Liver (tissue), 9 donors: ENCODE measurements around the gene SPHK1. TPM values are rescaled to one million over a fixed set of nuclear protein-coding genes. Genes with fewer than 3 reads are reported as not detected.

Experiments
- DNase-seq: peaks from one replicate; pipeline ENCODE4 v3.0.0-alpha.2; 2017; ENCODE audit warnings: low spot score
- H3K27ac ChIP-seq, 2 donors: one replicate each; pipeline ENCODE4 v1.7.0; 2013; ENCODE audit warnings: inconsistent platforms in 2 of 2, low read length in 2 of 2, control low read depth in 1 of 2, low read depth in 1 of 2, mild to moderate bottlenecking in 1 of 2
- H3K27me3 ChIP-seq, 4 donors: one replicate each; pipeline versions ENCODE4 v1.6.1 to v1.7.0; 2013; ENCODE audit warnings: low read length in 3 of 4, inconsistent platforms in 1 of 4, mild to moderate bottlenecking in 1 of 4, moderate library complexity in 1 of 4; ENCODE audit not compliant: control insufficient read depth in 4 of 4, insufficient read depth in 4 of 4
- H3K36me3 ChIP-seq, 4 donors: one replicate each; pipeline versions ENCODE4 v1.6.1 to v1.7.0; 2013; ENCODE audit warnings: low read length in 3 of 4, mild to moderate bottlenecking in 3 of 4, low read depth in 1 of 4, moderate library complexity in 1 of 4; ENCODE audit not compliant: control insufficient read depth in 4 of 4, insufficient read depth in 3 of 4
- H3K4me1 ChIP-seq, 4 donors: one replicate each; pipeline versions ENCODE4 v1.6.1 to v1.7.0; 2013; ENCODE audit warnings: low read length in 3 of 4, mild to moderate bottlenecking in 3 of 4, moderate library complexity in 1 of 4; ENCODE audit not compliant: control insufficient read depth in 4 of 4, insufficient read depth in 4 of 4
- H3K4me3 ChIP-seq, 3 donors: one replicate each; pipeline versions ENCODE4 v1.6.1 to v1.7.0; 2013; ENCODE audit warnings: low read length in 3 of 3, control low read depth in 1 of 3, low read depth in 1 of 3, mild to moderate bottlenecking in 1 of 3
- H3K9ac ChIP-seq, 2 donors: one replicate each; pipeline ENCODE4 v1.7.0; 2013; ENCODE audit warnings: low read length in 2 of 2, mild to moderate bottlenecking in 2 of 2, moderate library complexity in 2 of 2, control low read depth in 1 of 2, low read depth in 1 of 2
- H3K9me3 ChIP-seq, 4 donors: one replicate each; pipeline versions ENCODE4 v1.6.1 to v1.7.0; 2013; ENCODE audit warnings: low read length in 3 of 4; ENCODE audit not compliant: control insufficient read depth in 4 of 4
- ATF3 ChIP-seq: IDR thresholded peaks from 2 replicates; pipeline ENCODE4 v1.6.1; 2016; ENCODE audit warnings: antibody characterized with exemption
- CTCF ChIP-seq: fragments of 150-350 bp; IDR thresholded peaks from 2 replicates; pipeline ENCODE4 v1.5.1; 2017; ENCODE audit warnings: improper control_type of control experiment, low read depth, low read length; ENCODE audit not compliant: missing input control
- EGR1 ChIP-seq, 2 donors: IDR thresholded peaks; 2 replicates each; pipeline ENCODE4 v1.6.1; 2016 to 2018; ENCODE audit warnings: antibody characterized with exemption in 2 of 2, low read depth in 2 of 2
- FOXA1 ChIP-seq: IDR thresholded peaks from 2 replicates; pipeline ENCODE4 v1.6.1; 2016; ENCODE audit warnings: antibody characterized with exemption
- FOXA2 ChIP-seq: IDR thresholded peaks from 2 replicates; pipeline ENCODE4 v1.6.1; 2016; ENCODE audit warnings: antibody characterized with exemption
- HNF4A ChIP-seq, 2 donors: conservative IDR thresholded peaks; 2 replicates each; pipeline ENCODE4 v1.6.1; 2016; ENCODE audit warnings: antibody characterized with exemption in 2 of 2, mild to moderate bottlenecking in 2 of 2
- HNF4G ChIP-seq: IDR thresholded peaks from 2 replicates; pipeline ENCODE4 v1.6.1; 2016; ENCODE audit warnings: antibody characterized with exemption
- JUND ChIP-seq, 2 donors: IDR thresholded peaks; 2 replicates each; pipeline ENCODE4 v1.6.1; 2016; ENCODE audit warnings: antibody characterized with exemption in 2 of 2
- NR2F2 ChIP-seq: IDR thresholded peaks from 2 replicates; pipeline ENCODE4 v1.6.1; 2016; ENCODE audit warnings: antibody characterized with exemption
- RAD21 ChIP-seq, 2 donors: IDR thresholded peaks; 2 replicates each; pipeline ENCODE4 v1.6.1; 2016; ENCODE audit warnings: antibody characterized with exemption in 2 of 2, mild to moderate bottlenecking in 2 of 2
- REST ChIP-seq: IDR thresholded peaks from 2 replicates; pipeline ENCODE4 v1.6.1; 2016; ENCODE audit warnings: antibody characterized with exemption, mild to moderate bottlenecking
- RXRA ChIP-seq, 2 donors: IDR thresholded peaks; 2 replicates each; pipeline ENCODE4 v1.6.1; 2017 to 2018; ENCODE audit warnings: antibody characterized with exemption in 2 of 2, mild to moderate bottlenecking in 1 of 2
- SP1 ChIP-seq: IDR thresholded peaks from 2 replicates; pipeline ENCODE4 v1.6.1; 2018; ENCODE audit warnings: antibody characterized with exemption, mild to moderate bottlenecking
- TAF1 ChIP-seq: conservative IDR thresholded peaks from 2 replicates; pipeline ENCODE4 v1.6.1; 2016; ENCODE audit warnings: antibody characterized with exemption, mild to moderate bottlenecking
- ZBTB33 ChIP-seq: IDR thresholded peaks from 2 replicates; pipeline ENCODE4 v1.6.1; 2016; ENCODE audit warnings: antibody characterized with exemption
- WGBS: extraction: QIAGEN DNeasy Blood & Tissue Kit; methylation state at CpG from one replicate; pipeline ENCODE4 v1.1.7; 2013; 5-methylcytosine and 5-hydroxymethylcytosine counted together
- polyA plus RNA-seq, 2 donors: library from polyadenylated mRNA; stranded (reverse) in 1 of 2; unstranded in 1 of 2; fragments of 200-250 nt in 1 of 2; fragments of >200 nt in 1 of 2; fragmentation: Nextera tagmentation in 1 of 2; extraction: Ambion mirVana in 1 of 2; gene quantifications; one replicate each; pipeline versions ENCODE4 v1.2.1 to v1.2.3, GENCODE V29; 2013 to 2015
- total RNA-seq, 2 donors: library from RNA; depleted of rRNA; stranded (reverse); fragments of >200 nt; gene quantifications; one replicate each; pipeline ENCODE4 v1.2.3, GENCODE V29; 2014
- TF ChIP-seq, protein P1 (sequence below): IDR thresholded peaks from 2 replicates; pipeline ENCODE4 v1.6.1; 2016; ENCODE audit warnings: antibody characterized with exemption
- donor health status: healthy.
- donor health status: healthy.
- donor health status: healthy.
- donor health status: healthy.
- donor health status: healthy.

The SPHK1 gene
- total and polyA plus RNA-seq, 4 donors, result 0.89 to 11.4 (median 1.1) TPM

GRCh38 chr17:76335716-76336381, 48.6 kb upstream of the SPHK1 start (continued):
- TF ChIP-seq ZBTB33 (no peak), FOXA1 (no peak)

GRCh38 chr17:76336756-76337412, 47.5 kb upstream of the SPHK1 start:
- no peak overlapping the region for H3K4me3 ChIP-seq
- no peak for DNase-seq
- no peaks in the 10 kb centered on the region for H3K9me3 ChIP-seq
- TF ChIP-seq JUND (IDR thresholded peaks at IDR 0.05) (no peak), NR2F2 (no peak), CTCF (no peak), RXRA (IDR thresholded peaks at IDR 0.05) (no peak), FOXA1 (no peak), EGR1 (IDR thresholded peaks at IDR 0.05; ENCODE audit: low read depth in 2 of 2) (no peak), ZBTB33 (no peak), REST (no peak), SP1 (no peak), ATF3 (no peak), TAF1 (no peak), RAD21 (IDR thresholded peaks at IDR 0.05) (no peak), HNF4G (no peak), HNF4A (conservative IDR thresholded peaks at IDR 0.05) (no peak), FOXA2 (no peak)
- TF ChIP-seq, protein P1, sequence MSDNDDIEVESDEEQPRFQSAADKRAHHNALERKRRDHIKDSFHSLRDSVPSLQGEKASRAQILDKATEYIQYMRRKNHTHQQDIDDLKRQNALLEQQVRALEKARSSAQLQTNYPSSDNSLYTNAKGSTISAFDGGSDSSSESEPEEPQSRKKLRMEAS, result no peak
- H3K27ac ChIP-seq, result no peak overlapping the region
- H3K9ac ChIP-seq, result no peak overlapping the region
- H3K27me3 ChIP-seq, result no peaks in the 10 kb centered on the region
- peaks cover under 1 to 5% (median 3%) of the 10 kb centered on the region in 4 donors for H3K36me3 ChIP-seq
- 95% methylated on average over 7 of the region's 7 CpGs for WGBS
- H3K4me1 ChIP-seq, result peaks cover 0 to 6% (median 4%) of the 10 kb centered on the region in 4 donors
